AG10803 (cell line): ENCODE measurements around the gene TRUB2.

Experiments
- DNase-seq: peaks from one replicate; pipeline ENCODE4 v3.0.0; 2010; ENCODE audit warnings: low read depth
- H3K4me3 ChIP-seq: 2 replicates; pipeline ENCODE4 v1.5.1; 2011; ENCODE audit warnings: mild to moderate bottlenecking, low read length, control low read depth
- CTCF ChIP-seq: conservative IDR thresholded peaks from 2 replicates; pipeline ENCODE4 v1.5.1; 2011; ENCODE audit warnings: mild to moderate bottlenecking, low read length, control low read depth, inconsistent platforms

TRUB2 gene

GRCh38 chr9:128325629-128326028 is 3.4 kb upstream of the TRUB2 start:
- no peak for TF ChIP-seq CTCF
- H3K4me3 ChIP-seq = no peak overlapping the region
- DNase-seq = no peak

- no peak overlapping the region for H3K4me3 ChIP-seq
- no peak for TF ChIP-seq CTCF
- no peak for DNase-seq
Observed at GRCh38 chr9:128324401-128324800, 2.2 kb upstream of the TRUB2 start.

- no peak for DNase-seq
- peak overlapping the region; percentile 77 for H3K4me3 ChIP-seq
- TF ChIP-seq CTCF = no peak
Observed at GRCh38 chr9:128323791-128324190, 1.5 kb upstream of the TRUB2 start.

GRCh38 chr9:128323212-128323730 is 1.0 kb upstream of the TRUB2 start:
- no peak for TF ChIP-seq CTCF
- peak; percentile 25 for DNase-seq
- H3K4me3 ChIP-seq = peak overlapping the region; percentile 77

GRCh38 chr9:128321879-128322403 is 306 bp downstream of the TRUB2 start:
- TF ChIP-seq CTCF = no peak
- no peak for DNase-seq
- peak overlapping the region; percentile 77 for H3K4me3 ChIP-seq

- DNase-seq = no peak
- peak overlapping the region; percentile 77 for H3K4me3 ChIP-seq
- TF ChIP-seq CTCF = no peak
Observed at GRCh38 chr9:128321343-128321742, 904 bp downstream of the TRUB2 start.

GRCh38 chr9:128317629-128318028 is 4.6 kb downstream of the TRUB2 start:
- no peak overlapping the region for H3K4me3 ChIP-seq
- no peak for TF ChIP-seq CTCF
- no peak for DNase-seq
